HL-60 (cell line): ENCODE measurements around the gene ARHGAP24.

Source experiments
- GABPA ChIP-seq: IDR thresholded peaks from 2 replicates; pipeline ENCODE4 v1.6.1; 2012; ENCODE audit warnings: low read depth
- POLR2AphosphoS5 ChIP-seq: IDR thresholded peaks from 2 replicates; pipeline ENCODE4 v1.6.1; 2012; ENCODE audit warnings: low read depth
- SPI1 ChIP-seq: IDR thresholded peaks from 2 replicates; pipeline ENCODE4 v1.6.1; 2012; ENCODE audit warnings: low read depth, mild to moderate bottlenecking, borderline replicate concordance
- TF ChIP-seq, protein P1 (sequence below): IDR thresholded peaks from one replicate; pipeline ENCODE4 v1.5.1; 2011; ENCODE audit warnings: low read length, control low read depth, inconsistent platforms; ENCODE audit not compliant: insufficient read depth
- TF ChIP-seq, protein P2 (sequence below): IDR thresholded peaks from 2 replicates; pipeline ENCODE4 v1.6.1; 2012; ENCODE audit warnings: low read depth; ENCODE audit not compliant: insufficient replicate concordance

DNA sequence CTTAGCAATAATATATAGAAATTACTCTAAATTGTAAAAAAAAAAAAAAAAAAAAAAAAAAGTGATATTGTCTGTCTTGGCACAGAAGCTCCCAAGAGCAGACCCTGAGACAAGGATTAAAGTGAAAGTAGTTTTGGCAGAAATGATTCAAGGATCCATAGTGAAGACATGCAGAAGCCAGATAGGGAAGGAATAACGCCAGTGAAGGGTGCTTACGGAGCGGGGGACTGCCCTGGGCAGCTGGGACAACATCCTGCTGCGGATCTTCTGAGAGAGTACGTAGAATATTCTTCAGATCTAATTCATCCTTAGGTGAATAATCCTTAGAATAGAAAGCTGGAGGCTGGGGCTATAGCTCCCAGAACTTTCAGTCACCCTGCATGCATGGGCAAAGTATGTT lies 39.8 kb downstream of the ARHGAP24 start:
- TF ChIP-seq, protein P1, sequence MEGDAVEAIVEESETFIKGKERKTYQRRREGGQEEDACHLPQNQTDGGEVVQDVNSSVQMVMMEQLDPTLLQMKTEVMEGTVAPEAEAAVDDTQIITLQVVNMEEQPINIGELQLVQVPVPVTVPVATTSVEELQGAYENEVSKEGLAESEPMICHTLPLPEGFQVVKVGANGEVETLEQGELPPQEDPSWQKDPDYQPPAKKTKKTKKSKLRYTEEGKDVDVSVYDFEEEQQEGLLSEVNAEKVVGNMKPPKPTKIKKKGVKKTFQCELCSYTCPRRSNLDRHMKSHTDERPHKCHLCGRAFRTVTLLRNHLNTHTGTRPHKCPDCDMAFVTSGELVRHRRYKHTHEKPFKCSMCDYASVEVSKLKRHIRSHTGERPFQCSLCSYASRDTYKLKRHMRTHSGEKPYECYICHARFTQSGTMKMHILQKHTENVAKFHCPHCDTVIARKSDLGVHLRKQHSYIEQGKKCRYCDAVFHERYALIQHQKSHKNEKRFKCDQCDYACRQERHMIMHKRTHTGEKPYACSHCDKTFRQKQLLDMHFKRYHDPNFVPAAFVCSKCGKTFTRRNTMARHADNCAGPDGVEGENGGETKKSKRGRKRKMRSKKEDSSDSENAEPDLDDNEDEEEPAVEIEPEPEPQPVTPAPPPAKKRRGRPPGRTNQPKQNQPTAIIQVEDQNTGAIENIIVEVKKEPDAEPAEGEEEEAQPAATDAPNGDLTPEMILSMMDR, result no peak
- TF ChIP-seq POLR2AphosphoS5 (no peak), SPI1 (no peak), GABPA (no peak)
- TF ChIP-seq, protein P2, sequence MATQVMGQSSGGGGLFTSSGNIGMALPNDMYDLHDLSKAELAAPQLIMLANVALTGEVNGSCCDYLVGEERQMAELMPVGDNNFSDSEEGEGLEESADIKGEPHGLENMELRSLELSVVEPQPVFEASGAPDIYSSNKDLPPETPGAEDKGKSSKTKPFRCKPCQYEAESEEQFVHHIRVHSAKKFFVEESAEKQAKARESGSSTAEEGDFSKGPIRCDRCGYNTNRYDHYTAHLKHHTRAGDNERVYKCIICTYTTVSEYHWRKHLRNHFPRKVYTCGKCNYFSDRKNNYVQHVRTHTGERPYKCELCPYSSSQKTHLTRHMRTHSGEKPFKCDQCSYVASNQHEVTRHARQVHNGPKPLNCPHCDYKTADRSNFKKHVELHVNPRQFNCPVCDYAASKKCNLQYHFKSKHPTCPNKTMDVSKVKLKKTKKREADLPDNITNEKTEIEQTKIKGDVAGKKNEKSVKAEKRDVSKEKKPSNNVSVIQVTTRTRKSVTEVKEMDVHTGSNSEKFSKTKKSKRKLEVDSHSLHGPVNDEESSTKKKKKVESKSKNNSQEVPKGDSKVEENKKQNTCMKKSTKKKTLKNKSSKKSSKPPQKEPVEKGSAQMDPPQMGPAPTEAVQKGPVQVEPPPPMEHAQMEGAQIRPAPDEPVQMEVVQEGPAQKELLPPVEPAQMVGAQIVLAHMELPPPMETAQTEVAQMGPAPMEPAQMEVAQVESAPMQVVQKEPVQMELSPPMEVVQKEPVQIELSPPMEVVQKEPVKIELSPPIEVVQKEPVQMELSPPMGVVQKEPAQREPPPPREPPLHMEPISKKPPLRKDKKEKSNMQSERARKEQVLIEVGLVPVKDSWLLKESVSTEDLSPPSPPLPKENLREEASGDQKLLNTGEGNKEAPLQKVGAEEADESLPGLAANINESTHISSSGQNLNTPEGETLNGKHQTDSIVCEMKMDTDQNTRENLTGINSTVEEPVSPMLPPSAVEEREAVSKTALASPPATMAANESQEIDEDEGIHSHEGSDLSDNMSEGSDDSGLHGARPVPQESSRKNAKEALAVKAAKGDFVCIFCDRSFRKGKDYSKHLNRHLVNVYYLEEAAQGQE, result no peak
